Body of pancreas (tissue), 4 donors: Measurements from ENCODE around the gene PTGFR. TPM values are rescaled to one million over a fixed set of nuclear protein-coding genes. Genes with fewer than 3 reads are reported as not detected.

Source experiments
- ATAC-seq: fragments of 150-250 bp; one replicate; pipeline ENCODE4 v1.9.1; 2016
- DNase-seq, 4 donors: peaks; one replicate each; pipeline ENCODE4 v3.0.0-alpha.2; 2019
- H3K27ac ChIP-seq, 4 donors: fragments of 200-600 bp; sonication (generic); 1 replicate in 3 of 4; 2 replicates in 1 of 4; pipeline versions ENCODE4 v1.5.1 to v1.6.1; 2016 to 2019; ENCODE audit warnings: mild to moderate bottlenecking in 1 of 4, mixed read lengths in 1 of 4, moderate library complexity in 1 of 4
- H3K27me3 ChIP-seq, 2 donors: fragments of 200-600 bp; sonication (generic); one replicate each; pipeline ENCODE4 v1.6.0; 2016; ENCODE audit warnings: mild to moderate bottlenecking in 1 of 2
- H3K36me3 ChIP-seq, 2 donors: fragments of 200-600 bp; sonication (generic); replicated peaks in 1 of 2; 2 replicates each; pipeline ENCODE4 v1.5.1; 2016; ENCODE audit warnings: low read depth in 2 of 2; ENCODE audit not compliant: insufficient read depth in 1 of 2
- H3K4me1 ChIP-seq: fragments of 200-600 bp; sonication (generic); one replicate; pipeline ENCODE4 v1.6.0; 2016
- H3K4me3 ChIP-seq, 2 donors: fragments of 200-600 bp; sonication (generic); 1 replicate in 1 of 2; 2 replicates in 1 of 2; pipeline ENCODE4 v1.5.1; 2016 to 2019
- H3K9me3 ChIP-seq, 3 donors: fragments of 200-600 bp; sonication (generic); 1 replicate in 2 of 3; 2 replicates in 1 of 3; pipeline ENCODE4 v1.5.1; 2016
- POLR2A ChIP-seq, 3 donors: fragments of 450-650 bp; IDR thresholded peaks; one replicate each; pipeline ENCODE4 v1.6.1; 2016; ENCODE audit warnings: antibody characterized with exemption in 3 of 3, mild to moderate bottlenecking in 2 of 3
- WGBS, 2 donors: methylation state at CpG; one replicate each; pipeline ENCODE4 v1.1.5; 2017; 5-methylcytosine and 5-hydroxymethylcytosine counted together
- intact Hi-C: fragments of 100-400 bp; cut with DNase I; formaldehyde crosslinking; loops from one replicate; pipeline ENCODE4 v1.15.1; 2023
- total RNA-seq, 2 donors: library from RNA; depleted of rRNA; stranded (reverse); fragments of >200 nt; gene quantifications; one replicate each; pipeline ENCODE4 v1.1.0, GENCODE V29; 2016
- TF ChIP-seq, protein P1 (sequence below), 7 experiments: fragments of 450-650 bp in 4 of 7; fragments of 200-600 bp in 3 of 7; sonication (generic) in 3 of 7; IDR thresholded peaks; one replicate each; pipeline ENCODE4 v1.5.1; 2016 to 2019; ENCODE audit warnings: antibody characterized with exemption in 7 of 7

PTGFR gene
- total RNA-seq, 2 donors from 2014 or later: 1.0 to 3.0 TPM

DNA sequence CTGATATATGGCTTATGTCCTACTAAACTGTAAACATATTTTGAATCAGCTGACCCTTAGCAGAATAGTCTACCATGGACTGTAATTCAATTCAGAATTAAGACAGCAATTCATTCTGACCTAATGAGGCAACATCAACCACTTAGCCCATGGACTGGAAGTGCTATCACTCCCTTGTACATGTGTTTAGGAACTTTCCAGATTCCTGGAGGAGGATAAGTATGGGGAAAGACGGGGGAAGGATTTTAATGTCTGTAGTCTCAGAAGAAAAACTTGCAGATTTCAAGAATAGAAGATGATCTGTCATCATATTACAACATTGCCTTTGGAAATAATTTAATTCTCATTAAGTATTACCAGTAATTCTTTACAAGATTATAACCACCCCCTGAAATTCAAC is 56.3 kb downstream of the PTGFR start:
- H3K4me3 ChIP-seq: no peak overlapping the region
- TF ChIP-seq, protein P1, sequence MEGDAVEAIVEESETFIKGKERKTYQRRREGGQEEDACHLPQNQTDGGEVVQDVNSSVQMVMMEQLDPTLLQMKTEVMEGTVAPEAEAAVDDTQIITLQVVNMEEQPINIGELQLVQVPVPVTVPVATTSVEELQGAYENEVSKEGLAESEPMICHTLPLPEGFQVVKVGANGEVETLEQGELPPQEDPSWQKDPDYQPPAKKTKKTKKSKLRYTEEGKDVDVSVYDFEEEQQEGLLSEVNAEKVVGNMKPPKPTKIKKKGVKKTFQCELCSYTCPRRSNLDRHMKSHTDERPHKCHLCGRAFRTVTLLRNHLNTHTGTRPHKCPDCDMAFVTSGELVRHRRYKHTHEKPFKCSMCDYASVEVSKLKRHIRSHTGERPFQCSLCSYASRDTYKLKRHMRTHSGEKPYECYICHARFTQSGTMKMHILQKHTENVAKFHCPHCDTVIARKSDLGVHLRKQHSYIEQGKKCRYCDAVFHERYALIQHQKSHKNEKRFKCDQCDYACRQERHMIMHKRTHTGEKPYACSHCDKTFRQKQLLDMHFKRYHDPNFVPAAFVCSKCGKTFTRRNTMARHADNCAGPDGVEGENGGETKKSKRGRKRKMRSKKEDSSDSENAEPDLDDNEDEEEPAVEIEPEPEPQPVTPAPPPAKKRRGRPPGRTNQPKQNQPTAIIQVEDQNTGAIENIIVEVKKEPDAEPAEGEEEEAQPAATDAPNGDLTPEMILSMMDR (IDR thresholded peaks at IDR 0.05): no peak
- no peak for TF ChIP-seq POLR2A (IDR thresholded peaks at IDR 0.05)
- 39 to 46% methylated on average over 1 of the region's 1 CpG for WGBS, 2 donors
- H3K27ac ChIP-seq: no peak overlapping the region
- no peak for DNase-seq
- no peaks in the 10 kb centered on the region for H3K36me3 ChIP-seq
- H3K27me3 ChIP-seq: no peaks in the 10 kb centered on the region
- no peak for ATAC-seq
- intact Hi-C loops: no loop called here
- no peaks in the 10 kb centered on the region for H3K4me1 ChIP-seq
- no peaks in the 10 kb centered on the region for H3K9me3 ChIP-seq

DNA sequence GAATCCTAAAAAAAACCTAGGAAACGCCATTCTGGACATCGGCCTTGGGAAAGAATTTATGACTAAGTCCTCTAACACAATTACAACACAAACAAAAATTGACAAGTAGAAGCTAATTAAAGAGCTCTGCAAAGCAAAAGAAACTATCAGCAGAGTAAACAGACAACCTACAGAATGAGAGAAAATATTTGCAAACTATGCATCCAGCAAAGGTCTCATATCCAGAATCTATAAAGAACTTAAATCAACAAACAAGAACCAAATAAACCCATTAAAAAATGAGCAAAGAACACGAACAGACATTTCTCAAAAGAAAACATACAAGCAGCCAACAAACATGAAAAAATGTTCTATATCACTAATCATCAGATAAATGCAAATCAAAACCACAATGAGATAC is 58.6 kb downstream of the PTGFR start:
- intact Hi-C loops: no loop called here
- no peaks in the 10 kb centered on the region for H3K27me3 ChIP-seq
- no peak overlapping the region for H3K27ac ChIP-seq
- DNase-seq (no peak), ATAC-seq (no peak)
- H3K4me3 ChIP-seq: no peak overlapping the region
- no peaks in the 10 kb centered on the region for H3K9me3 ChIP-seq
- no peaks in the 10 kb centered on the region for H3K4me1 ChIP-seq
- H3K36me3 ChIP-seq: no peaks in the 10 kb centered on the region
- TF ChIP-seq, protein P1 (IDR thresholded peaks at IDR 0.05): no peak
- no peak for TF ChIP-seq POLR2A (IDR thresholded peaks at IDR 0.05)
- 32 to 52% methylated on average over 3 of the region's 3 CpGs for WGBS, 2 donors

DNA sequence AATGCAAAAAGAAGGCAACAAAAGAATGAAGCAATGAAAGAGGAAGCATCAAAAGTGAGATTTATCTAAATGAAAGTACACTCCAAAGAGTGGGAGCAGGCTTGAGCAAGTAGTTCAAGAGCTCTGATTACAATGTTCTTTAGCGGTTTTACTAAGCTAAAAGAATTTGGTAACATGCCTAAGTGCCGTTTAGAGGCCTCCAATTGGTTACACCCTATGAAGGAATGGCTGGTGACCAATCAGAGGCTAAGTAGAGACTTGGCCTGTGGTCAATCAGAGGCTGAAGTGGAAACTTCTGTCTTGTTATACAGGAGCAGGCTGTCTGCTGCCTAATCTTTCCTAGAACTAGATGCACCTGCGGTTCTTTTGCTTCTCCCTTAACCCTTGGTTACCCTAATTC is 59.1 kb downstream of the PTGFR start:
- Histone ChIP-seq H3K4me1 (no peaks in the 10 kb centered on the region), H3K36me3 (no peaks in the 10 kb centered on the region), H3K9me3 (no peaks in the 10 kb centered on the region), H3K4me3 (no peak overlapping the region), H3K27ac (no peak overlapping the region), H3K27me3 (no peaks in the 10 kb centered on the region)
- TF ChIP-seq, protein P1 (IDR thresholded peaks at IDR 0.05): no peak
- TF ChIP-seq POLR2A (IDR thresholded peaks at IDR 0.05): no peak
- intact Hi-C loops: no loop called here
- no peak for ATAC-seq
- no peak for DNase-seq
- 50 to 54% methylated on average over 3 of the region's 3 CpGs for WGBS, 2 donors

DNA sequence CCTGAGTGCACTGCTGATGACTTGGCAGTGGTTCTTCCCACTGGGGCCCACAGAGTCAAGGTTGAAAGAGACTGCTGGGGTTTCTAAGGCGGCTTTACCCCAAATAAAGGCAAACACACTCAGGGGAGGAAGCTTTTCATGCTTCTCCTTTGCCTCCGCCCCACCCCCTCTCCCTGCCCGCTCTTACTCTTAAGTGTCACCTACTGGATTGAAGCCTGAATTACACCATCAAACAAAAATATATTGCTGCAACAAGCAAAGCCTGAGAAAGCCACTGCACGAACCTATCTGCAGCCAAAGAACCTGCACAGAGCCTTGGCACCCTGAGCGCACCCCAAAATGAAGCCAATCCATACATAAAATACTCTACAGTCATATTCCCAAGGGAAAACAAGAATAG is 63.1 kb downstream of the PTGFR start:
- TF ChIP-seq, protein P1 (IDR thresholded peaks at IDR 0.05): no peak
- no peak for TF ChIP-seq POLR2A (IDR thresholded peaks at IDR 0.05)
- ATAC-seq: no peak
- no peaks in the 10 kb centered on the region for H3K9me3 ChIP-seq
- H3K36me3 ChIP-seq: no peaks in the 10 kb centered on the region
- no peak for DNase-seq
- 59 to 72% methylated on average over 5 of the region's 5 CpGs for WGBS, 2 donors
- intact Hi-C loops: no loop called here
- H3K27ac ChIP-seq: no peak overlapping the region
- H3K27me3 ChIP-seq: no peaks in the 10 kb centered on the region
- H3K4me3 ChIP-seq: no peak overlapping the region
- H3K4me1 ChIP-seq: no peaks in the 10 kb centered on the region

DNA sequence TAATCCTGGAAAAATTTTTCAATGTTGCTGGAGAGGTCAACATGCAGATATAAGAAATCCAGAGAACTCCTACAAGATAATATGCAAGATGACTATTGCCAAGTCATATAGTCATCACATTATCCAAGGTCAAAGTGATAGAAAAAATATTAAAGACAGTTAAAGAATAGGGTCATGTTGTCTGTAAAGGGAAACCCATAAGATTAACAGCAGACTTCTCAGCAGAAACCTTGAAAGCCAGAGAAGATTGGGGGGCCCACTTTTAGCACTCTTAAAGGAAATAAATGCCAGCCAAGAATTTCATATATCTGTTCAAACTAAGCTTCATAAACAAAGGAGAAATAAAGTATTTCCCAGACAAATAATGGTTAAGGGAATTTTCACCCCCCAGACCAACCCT is 64.1 kb downstream of the PTGFR start:
- DNase-seq: no peak
- TF ChIP-seq, protein P1 (IDR thresholded peaks at IDR 0.05): no peak
- no peak for TF ChIP-seq POLR2A (IDR thresholded peaks at IDR 0.05)
- no peaks in the 10 kb centered on the region for H3K9me3 ChIP-seq
- H3K27me3 ChIP-seq: no peaks in the 10 kb centered on the region
- no peaks in the 10 kb centered on the region for H3K4me1 ChIP-seq
- intact Hi-C loops: no loop called here
- no peak overlapping the region for H3K4me3 ChIP-seq
- no peak overlapping the region for H3K27ac ChIP-seq
- ATAC-seq: no peak
- no peaks in the 10 kb centered on the region for H3K36me3 ChIP-seq
